EH (cell line): ENCODE data around the gene LAMA1.

Source experiments
- DNase-seq: peaks from one replicate; pipeline ENCODE4 v3.0.0-alpha.2; 2015; ENCODE audit warnings: low read depth

Gene LAMA1

DNA sequence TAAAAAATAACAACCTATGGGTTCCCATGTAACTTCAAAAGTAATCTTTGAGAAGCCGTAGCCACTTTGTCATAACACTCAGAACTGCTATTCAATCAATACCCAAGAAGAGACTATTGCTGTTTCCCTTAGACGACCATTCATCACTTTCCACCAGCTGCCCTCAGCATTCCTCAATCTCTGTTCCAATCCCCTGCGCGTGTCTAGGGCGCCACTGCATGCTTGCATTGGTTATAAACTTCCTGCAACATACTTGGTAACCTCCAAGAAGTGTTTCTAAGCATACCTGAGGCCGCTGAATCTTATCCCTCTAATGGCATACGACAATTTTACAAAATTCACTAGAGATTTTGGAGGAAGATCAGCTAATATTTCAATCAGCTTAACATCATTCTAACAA is 134.2 kb downstream of the LAMA1 start:
- DNase-seq: no peak

DNA sequence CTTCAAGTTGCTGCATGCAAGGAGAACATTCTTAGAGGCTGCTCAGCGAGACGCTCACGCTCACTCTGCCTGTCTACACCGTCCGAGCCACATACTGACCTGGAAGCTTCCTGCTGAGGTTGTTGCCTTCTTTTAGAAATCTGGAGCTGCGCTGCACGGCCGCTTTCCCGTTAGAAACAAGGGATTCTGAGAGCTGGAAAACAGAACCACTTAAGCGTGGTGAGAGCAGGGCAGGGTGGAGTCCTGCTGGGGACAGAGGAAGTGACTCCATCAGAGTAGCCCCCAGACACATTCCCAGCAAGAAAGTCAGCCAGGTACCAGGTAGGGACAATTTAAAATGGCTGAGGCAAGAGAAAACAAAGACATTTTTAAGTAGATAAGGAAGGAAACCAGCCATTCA is 135.2 kb downstream of the LAMA1 start:
- no peak for DNase-seq

DNA sequence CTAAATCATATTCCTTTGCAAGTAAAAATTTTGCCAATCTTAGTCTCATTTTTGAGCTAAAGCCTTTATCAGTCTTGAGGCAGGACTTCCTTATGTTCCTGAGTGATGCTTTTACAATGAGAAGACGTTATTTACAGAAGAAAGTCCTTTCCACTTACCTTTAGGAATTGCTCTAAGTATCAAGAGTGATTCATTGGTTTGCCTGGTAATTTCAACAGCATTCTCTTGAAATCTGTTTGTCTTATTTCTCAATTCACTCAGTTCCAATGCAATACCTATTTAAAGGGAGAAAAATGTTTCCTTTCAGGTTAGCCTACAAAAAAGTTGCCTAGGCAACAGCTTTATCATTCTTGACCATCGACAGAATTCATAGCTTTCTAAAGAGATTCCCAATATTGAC is 137.2 kb downstream of the LAMA1 start:
- DNase-seq: no peak

DNA sequence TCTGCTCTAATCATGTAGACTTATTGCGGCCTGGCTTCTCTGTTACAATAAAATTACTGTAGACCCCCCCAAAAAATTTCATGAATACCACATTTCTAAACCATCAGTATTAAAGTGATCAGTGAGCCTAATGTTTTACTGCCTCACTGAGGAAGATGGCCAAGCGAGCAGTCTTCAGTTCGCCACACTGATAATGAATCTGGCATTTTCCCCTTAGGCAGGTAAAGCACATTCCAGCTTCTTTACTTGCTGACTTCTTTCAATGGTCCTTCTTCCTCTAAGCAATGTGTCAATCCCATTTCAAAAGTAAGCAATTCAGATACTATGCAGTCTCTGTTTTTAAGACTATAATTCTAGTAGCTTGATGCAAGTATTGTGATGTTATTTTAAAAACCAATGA is 137.6 kb downstream of the LAMA1 start:
- DNase-seq: no peak

DNA sequence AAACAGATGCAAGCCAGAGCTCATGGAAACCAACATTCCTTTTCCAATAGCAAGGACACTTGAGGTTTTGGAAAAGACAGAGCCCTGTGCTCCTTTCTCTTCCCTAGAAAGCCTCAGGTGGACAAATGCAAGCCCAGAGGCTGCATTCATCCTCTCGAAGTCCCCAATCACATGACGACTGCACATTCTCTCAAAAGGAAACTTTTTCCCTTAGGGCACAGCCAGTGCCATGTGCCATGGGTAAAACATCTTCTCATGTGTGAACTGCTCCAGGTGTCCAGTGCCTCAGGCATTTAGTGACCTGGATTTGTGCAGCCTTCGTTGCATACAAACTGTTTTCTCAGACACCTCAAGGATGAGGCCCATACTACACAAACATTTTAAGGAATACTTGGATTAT is 140.7 kb downstream of the LAMA1 start:
- DNase-seq: no peak

DNA sequence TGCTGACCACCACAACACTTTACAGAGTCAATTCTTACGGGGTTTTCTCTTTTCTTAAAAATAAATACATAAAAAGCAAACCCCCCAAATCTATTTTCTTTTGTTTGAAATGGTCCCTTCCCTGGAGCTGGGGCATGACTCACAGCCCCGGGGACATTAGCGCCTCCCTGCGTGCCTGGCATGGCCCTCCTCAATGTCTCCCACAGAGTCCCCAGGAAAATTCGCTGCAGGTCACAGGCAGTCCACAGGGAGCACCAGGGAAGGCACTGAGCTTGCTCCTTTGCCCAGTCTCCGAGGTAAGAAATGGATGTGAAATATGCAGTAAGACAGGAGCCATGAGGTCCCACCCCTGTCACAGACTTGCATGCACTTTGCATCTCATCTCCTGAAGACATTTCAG is 142.5 kb downstream of the LAMA1 start:
- DNase-seq: no peak

DNA sequence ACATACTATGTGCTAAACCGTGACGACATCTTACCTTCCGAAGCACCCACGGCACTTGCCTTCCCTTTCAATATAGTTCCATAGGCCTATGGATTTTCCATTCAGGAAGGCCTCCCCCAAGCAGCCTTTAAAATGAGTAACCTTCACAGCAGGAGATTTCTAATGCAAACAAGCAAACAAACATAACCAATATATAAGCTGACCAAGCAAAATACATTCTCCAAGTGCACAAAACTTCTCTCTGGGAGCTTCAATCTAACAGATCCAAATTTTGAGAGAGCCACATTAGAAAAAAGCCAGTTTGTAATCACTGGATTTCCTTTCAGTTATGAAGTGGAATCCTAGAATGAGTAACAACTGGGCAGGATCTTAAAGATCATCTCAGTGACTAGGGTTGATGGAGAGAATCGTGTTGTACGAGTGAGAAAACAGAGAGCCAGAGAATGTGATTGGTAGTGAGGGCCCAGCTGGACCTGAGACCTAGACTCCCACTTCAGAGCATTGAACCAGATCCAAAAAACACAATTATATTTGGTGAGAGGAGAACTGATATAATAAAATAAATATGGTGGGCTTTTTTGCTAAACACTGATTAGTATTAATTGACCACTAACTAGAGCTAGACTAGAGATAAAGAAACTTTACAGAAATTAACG is 145.6 kb downstream of the LAMA1 start:
- DNase-seq: no peak

DNA sequence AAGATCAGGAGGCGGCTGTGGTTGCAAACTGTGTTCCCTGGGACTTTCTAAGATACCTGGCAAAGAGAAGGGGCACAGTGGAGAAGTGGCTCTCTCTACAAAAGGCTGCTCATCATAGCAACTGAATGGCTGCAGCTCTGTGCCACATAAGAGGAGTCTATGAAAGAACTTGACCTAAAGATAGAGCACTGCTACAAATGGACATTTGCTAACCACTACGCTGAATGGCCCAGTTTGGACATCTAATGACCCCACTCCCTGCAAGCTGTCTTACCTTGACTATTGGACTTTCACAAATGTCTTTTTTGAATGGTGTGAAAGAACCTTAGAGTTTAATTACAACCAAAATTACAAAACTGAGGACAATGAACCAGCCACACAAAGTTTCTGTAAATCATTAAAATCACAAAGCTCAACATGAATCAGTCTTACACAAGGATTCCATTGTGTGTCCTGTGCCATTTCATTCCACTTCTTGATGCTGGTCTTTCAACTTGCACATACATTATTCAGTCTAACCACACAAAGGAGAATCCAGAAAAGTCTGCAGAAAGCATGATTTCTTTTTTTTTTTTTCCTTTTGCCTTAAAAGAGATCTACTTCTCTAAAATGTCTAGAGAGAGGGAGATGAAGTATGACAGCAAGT is 154.0 kb downstream of the LAMA1 start:
- DNase-seq: no peak

DNA sequence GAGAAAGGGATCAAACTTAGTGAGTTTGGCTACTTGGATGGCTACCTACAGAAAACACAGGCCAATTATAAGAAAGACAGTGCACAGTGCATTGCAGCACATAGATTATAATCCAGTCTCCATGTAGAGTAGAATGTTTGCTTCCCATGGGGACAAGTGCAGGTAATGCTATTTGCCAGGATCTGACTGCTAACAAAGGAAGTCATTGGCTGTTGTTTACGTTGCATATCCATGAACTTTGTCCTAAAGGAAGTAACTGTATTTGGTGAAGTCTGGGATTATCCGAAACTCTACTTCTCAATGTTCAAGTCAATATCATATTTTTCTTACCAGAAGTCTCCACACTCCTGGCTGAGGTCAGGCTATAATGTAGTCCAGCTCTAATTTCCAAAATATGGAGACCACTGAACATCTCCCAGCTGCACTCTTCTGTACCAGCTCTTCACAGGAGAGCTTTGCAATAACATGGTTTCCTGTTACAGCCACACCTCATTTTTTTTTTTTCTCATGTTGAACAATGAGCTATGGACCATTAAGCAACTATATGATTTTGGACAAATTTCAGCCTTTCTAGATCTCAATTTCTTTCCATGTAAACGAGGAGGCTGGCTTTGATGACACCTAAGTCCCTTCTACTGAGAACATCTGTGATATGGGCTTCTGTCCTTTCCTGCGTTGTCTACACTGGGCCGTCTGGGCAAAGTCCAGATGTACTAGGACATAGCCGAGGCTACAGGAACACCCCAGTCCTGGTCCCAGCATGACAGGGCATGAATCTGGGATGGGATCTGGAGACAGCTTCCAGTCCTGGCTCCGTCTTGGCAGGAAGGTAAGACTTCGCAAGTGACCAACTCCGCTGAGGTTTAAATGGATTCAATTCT is 154.8 kb downstream of the LAMA1 start:
- no peak for DNase-seq

DNA sequence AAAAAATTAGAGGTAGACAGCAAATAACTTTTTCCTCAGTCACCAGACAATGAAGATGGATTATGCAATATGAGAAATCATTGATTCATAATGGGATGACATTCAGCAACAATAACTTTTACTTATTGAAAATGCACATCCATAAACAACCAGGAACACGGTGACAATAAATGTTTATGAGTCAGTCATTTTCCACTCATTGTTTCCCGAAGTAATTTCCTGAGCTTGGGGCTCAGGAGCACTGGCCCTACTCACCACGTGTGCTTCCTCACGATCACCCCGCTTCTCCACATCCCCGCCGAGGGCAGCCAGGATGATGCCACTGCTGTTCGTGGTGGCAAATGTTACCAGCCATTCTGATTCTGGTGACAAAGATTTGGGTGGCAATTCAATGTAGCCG is 156.3 kb downstream of the LAMA1 start:
- no peak for DNase-seq

DNA sequence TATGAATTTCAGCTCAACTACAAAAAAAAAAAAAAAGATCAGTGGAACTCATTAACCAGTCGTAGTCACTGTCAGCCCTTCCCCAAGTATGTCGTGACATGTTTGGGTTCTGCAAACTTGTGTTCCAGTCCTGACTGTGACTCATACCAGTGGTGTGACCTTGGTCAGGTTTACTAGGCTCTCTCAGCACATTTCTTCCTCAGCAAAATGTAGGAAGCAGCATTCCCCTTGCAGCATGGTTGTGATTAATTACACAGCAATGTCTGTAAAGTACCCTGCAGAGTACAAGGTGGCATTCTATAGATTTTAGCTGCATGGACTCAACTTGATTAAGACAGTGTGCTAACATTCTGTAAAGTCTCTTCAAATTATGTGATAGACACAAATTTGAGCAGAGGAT is 156.9 kb downstream of the LAMA1 start:
- DNase-seq: peak; percentile 83

DNA sequence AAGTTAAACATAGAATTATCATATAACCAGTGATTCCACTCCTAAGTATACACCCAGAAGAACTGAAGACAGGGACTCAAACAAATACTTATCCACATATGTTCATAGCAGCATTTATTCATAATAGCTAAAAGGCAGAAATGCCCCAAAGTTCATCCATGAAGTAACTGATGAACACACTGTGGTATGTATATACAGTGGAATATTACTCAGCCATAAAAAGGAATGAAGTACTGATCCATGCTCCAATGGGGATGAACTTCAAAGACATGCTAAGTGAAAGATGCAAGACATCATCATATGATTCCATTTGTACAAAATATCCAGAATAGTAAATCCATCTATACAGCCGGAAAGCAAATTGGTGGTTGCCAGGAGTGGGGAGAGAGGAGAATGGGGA is 157.5 kb downstream of the LAMA1 start:
- no peak for DNase-seq

DNA sequence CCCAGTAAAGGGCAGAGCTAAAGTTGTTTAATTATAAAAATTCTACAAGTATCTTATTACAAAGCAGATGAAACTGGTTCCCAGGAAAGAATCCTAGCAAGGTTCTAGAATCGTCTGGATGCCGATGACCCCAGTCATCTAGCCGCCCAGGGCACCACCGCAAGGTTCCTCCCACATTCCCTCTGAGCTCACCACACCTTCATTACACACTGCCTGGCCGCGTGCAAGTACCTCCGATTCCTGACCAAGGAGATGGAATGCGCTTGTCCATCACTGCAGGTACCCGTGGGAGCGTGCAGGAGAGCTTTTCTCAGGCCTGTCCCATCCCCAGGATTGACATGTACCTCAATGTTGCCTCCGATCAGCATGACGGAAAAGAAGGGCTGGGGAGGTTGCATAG is 158.5 kb downstream of the LAMA1 start:
- no peak for DNase-seq

DNA sequence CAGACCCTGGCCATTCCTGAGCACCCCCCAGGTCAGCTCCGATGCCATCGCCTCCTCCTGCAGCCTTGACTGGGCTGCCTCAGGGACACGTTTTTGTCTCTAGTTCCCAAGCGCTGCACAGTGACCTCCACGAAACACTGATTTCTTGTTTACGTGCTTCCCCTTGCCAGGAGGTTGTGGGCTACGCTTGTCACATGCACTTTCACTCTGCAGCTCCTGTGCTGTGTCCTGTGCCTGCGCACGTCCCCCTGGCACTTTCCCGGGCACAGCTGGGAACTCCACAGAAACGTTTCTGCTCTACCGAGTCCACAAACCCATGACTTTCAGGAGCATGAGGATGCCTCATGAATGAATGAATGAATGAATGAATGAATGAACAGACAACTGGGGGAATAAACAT is 160.6 kb downstream of the LAMA1 start:
- DNase-seq: no peak

DNA sequence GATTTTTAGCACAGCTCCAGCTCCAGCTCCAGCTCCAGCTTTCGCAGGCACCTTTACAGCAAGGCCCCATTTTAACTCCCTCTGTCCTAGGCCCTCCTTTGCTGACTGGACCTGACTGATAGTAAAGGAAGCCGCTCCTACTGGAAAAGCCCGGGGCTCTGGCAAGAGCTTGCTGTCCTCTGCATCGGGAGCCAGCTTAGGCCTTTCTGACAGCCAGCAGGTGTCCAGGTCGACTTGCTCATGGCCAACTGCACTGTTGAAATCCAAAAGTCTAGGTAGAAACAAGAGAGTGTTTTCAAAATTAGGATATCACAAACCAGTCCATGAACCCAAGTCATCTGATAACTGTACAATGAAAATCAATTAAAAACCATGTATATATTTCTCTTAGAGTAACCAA is 161.1 kb downstream of the LAMA1 start:
- no peak for DNase-seq

DNA sequence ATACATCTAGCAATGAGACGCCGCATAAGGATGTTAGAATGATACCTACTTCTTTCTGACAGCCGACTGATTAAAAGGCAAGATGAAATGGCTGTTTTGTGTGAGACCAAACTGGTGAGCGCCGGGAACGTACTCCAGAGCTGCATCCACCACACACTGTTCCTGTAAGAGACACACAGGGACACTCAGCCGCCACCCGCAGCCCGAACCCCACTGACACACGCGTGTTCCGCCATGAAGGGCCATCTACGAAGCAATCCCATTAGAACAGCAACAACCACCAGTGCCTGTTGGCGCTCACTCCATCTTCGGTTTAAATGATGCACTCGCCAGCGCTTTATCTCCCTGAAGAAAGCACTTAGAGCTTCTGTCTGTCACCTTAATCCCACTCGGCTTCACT is 162.3 kb downstream of the LAMA1 start:
- no peak for DNase-seq

DNA sequence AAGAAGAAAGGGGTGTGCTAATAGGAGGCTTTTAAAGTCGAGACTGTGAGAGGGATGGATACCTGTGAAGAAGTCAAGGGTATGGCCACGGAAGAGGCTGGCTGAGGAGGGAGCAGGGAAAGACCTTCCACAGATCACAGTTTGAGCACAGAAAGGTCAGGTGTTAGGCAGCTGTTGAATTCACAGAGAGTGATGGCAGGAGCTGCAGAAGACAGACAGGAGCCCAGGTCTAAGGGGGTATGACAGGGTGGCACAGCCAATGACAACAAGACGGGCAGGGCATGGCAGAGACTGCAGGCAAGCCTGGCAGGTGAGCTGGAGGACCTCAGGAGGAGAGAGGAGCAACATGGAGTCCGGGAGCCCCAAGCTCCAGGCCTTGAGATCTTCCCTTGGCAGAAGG is 163.1 kb downstream of the LAMA1 start:
- no peak for DNase-seq

DNA sequence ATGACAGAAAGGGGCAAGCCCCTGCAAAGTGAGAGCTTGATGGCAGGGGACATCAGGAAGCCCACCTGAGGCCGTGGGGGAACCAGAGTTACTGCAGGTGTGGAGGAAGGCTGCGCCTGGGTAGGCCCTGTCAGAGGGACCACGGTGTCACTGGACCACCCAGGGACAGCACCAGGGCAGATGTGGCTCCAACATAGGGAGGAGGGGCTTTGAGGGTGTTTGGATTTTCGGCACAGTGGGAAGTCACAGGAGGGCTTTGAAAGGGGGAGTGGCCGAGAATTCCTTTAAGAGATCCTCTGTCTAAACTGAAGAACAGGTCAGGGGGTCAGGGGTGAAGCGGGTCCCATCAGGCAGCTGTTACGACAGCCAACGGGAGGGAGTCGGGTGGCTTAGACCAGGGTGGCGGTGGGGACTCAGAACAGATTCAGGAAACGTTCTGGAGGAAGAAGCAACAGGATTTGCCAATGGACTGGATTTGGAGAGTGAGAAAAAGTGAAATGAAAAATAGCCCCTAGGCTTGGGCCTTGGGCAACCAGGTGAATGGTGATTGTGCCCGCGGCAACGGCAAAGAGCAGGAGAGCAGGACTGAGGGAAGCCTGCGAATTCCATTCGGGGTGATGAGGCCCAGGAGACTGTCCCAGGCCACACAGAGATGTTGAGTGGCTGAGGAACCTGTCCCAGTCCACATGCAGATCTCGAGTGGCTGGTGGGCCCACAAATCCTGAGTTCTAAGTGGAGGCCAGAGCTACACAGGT is 166.1 kb downstream of the LAMA1 start:
- DNase-seq: no peak

DNA sequence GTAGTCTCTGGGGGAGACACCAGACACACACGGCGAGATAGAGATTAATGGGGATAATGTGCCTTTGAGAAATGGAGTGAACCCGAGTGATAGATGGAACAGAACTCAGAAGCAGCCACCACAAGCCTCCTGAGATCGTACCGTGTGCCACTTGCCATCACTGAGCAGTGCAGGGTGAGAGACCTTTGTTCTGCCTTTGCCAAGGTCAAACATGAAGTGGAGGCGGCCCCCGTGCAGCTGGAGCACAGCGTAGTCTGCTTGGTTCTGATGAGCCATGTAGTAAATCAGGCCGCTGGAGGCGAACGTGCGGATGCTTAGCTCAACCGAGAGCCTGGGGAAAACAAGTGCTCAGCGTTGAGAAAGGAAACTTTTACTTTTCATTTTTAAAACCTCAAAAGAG is 167.0 kb downstream of the LAMA1 start:
- no peak for DNase-seq

DNA sequence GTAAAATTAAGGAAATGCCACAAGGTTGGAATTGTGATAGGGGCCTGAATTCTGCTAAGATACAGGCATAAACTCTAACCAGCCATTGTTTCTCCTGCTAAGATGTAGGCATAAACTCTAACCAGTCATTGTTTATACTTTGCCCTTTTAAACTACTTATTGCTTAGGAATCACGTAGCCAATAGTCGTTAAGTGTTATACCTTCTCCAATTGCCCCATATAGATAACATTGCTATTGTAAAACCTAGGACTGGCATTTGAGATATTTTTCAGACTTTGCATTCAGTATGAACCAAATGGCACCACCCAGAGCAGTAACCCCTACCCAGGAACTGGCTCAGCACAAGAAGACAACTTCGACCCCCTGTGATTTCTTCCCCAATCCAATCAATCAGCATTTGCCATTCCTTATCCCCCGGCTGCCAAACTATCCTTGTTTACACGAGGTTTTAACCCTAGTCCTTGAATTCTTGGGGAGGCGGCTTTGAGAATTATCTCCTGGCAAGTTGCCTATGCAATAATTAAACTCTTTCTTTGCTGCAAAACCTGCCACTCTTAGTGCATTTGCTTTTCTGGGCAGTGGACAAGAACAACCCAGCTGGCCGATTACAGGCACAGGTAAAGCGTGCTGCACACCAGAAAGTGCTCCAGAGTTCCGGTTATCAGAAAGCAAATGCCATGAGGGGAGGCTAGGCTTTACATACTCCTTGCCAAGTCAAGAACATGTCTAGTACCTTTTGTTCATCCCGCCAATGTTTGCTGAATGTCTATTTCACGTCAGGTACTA is 167.6 kb downstream of the LAMA1 start:
- no peak for DNase-seq

DNA sequence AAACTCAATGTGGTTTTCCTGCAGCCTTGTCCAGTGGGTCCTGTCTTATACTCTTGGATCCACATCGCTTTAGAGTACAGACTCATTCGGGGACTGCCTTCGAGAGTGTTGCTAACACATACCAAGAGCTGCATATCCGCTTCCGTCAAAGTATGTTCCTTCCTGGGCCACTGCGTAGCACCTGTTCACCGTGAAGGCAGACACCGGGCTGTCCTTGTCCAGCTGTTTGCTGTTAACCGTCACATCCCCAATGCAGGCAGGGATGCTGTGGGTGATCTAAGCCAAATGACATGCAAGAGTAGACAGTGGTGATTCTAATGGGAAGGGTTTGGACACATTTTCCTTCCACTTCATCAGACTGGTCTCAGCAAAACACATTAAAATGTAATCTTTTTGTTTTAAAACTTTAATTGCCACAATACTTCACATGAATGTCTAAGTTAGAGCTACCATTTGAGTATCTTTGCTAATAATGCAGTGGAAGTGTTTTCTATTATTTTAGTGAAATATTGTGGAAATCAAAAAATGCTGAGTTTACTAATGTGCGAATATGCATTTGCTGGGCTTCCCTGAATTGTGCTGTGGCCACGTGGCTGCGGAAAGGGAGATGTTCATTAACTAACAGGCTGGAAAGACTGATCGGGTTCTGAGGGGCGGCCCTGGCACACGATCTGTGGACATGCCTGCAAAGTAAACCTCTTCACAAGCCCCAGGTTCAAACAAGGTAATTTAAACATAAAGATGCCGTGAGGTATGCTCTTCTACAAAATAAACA is 169.1 kb downstream of the LAMA1 start:
- DNase-seq: no peak
